ENCODE measurements around the gene LEMD3. TPM values are rescaled to one million over a fixed set of nuclear protein-coding genes. Genes with fewer than 3 reads are reported as not detected.

The LEMD3 gene
- total and polyA plus RNA-seq, 2 experiments from 2014 or later = 15.4 to 56.7 TPM

GRCh38 chr12:65195387-65196055 lies 26.1 kb downstream of the LEMD3 start:
- no peak for TF ChIP-seq JUNB (IDR thresholded peaks at IDR 0.05; ENCODE audit: unreplicated experiment)
- TF ChIP-seq, protein P1, sequence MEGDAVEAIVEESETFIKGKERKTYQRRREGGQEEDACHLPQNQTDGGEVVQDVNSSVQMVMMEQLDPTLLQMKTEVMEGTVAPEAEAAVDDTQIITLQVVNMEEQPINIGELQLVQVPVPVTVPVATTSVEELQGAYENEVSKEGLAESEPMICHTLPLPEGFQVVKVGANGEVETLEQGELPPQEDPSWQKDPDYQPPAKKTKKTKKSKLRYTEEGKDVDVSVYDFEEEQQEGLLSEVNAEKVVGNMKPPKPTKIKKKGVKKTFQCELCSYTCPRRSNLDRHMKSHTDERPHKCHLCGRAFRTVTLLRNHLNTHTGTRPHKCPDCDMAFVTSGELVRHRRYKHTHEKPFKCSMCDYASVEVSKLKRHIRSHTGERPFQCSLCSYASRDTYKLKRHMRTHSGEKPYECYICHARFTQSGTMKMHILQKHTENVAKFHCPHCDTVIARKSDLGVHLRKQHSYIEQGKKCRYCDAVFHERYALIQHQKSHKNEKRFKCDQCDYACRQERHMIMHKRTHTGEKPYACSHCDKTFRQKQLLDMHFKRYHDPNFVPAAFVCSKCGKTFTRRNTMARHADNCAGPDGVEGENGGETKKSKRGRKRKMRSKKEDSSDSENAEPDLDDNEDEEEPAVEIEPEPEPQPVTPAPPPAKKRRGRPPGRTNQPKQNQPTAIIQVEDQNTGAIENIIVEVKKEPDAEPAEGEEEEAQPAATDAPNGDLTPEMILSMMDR (conservative IDR thresholded peaks at IDR 0.05; ENCODE audit: low read depth in 2 of 2) = no peak
- no peak for TF ChIP-seq EZH2 (IDR thresholded peaks at IDR 0.05; ENCODE audit: low read depth, unreplicated experiment)
- no peak for TF ChIP-seq ZNF331 (CRISPR knock-in tag; IDR thresholded peaks at IDR 0.05; ENCODE audit: low read depth)
- TF ChIP-seq EZH2phosphoT487 (IDR thresholded peaks at IDR 0.05; ENCODE audit: unreplicated experiment) = no peak
- no peak for TF ChIP-seq STAT1 (IDR thresholded peaks at IDR 0.05; ENCODE audit: unreplicated experiment)
- TF ChIP-seq, protein P2, sequence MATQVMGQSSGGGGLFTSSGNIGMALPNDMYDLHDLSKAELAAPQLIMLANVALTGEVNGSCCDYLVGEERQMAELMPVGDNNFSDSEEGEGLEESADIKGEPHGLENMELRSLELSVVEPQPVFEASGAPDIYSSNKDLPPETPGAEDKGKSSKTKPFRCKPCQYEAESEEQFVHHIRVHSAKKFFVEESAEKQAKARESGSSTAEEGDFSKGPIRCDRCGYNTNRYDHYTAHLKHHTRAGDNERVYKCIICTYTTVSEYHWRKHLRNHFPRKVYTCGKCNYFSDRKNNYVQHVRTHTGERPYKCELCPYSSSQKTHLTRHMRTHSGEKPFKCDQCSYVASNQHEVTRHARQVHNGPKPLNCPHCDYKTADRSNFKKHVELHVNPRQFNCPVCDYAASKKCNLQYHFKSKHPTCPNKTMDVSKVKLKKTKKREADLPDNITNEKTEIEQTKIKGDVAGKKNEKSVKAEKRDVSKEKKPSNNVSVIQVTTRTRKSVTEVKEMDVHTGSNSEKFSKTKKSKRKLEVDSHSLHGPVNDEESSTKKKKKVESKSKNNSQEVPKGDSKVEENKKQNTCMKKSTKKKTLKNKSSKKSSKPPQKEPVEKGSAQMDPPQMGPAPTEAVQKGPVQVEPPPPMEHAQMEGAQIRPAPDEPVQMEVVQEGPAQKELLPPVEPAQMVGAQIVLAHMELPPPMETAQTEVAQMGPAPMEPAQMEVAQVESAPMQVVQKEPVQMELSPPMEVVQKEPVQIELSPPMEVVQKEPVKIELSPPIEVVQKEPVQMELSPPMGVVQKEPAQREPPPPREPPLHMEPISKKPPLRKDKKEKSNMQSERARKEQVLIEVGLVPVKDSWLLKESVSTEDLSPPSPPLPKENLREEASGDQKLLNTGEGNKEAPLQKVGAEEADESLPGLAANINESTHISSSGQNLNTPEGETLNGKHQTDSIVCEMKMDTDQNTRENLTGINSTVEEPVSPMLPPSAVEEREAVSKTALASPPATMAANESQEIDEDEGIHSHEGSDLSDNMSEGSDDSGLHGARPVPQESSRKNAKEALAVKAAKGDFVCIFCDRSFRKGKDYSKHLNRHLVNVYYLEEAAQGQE (IDR thresholded peaks at IDR 0.05; ENCODE audit: unreplicated experiment) = no peak
- TF ChIP-seq ZNF462 (CRISPR knock-in tag; IDR thresholded peaks at IDR 0.05) = no peak
- no peak for TF ChIP-seq ETS1 (IDR thresholded peaks at IDR 0.05)
- H3K4me1 ChIP-seq (ENCODE audit: insufficient read depth) = peaks cover 19% of the 10 kb centered on the region
- no peak overlapping the region for H2AFZ ChIP-seq
- Mint-ChIP-seq H3K27me3 (ENCODE audit: insufficient read depth, low read depth, poor library complexity) (peaks cover 2% of the 10 kb centered on the region), H3K36me3 (ENCODE audit: low read depth) (peaks cover 16% of the 10 kb centered on the region), H3K4me1 (peaks cover 38% of the 10 kb centered on the region), H3K4me3 (peak overlapping the region; percentile 20; the same call in 2 of the 3 replicates), H3K27ac (peak overlapping the region; percentile 67), H3K9me3 (peaks cover 6% of the 10 kb centered on the region; the same call in 2 of the 3 replicates)
- ATAC-seq = peak; percentile 79
- H3K27ac ChIP-seq (ENCODE audit: low read depth) = no peak overlapping the region
- peak overlapping the region; percentile 24 for H3K4me3 ChIP-seq
- peaks cover 98% of the 10 kb centered on the region for H3K79me2 ChIP-seq (replicated peaks; ENCODE audit: insufficient read depth)
- DNase-seq (ENCODE audit: low spot score) = peak; percentile 38
- peak overlapping the region; percentile 19 for H3K4me2 ChIP-seq
- H3K9me2 ChIP-seq (ENCODE audit: insufficient read depth) = no peaks in the 10 kb centered on the region; the same call in 1 of the 2 replicates
- H3K27me3 ChIP-seq (ENCODE audit: insufficient read depth) = no peaks in the 10 kb centered on the region
- no peaks in the 10 kb centered on the region for H3K36me3 ChIP-seq (ENCODE audit: insufficient read depth)
- H3F3A ChIP-seq (replicated peaks; ENCODE audit: low read depth) = no peaks in the 10 kb centered on the region
- peaks cover 24% of the 10 kb centered on the region; the same call in 1 of the 2 replicates for H4K20me1 ChIP-seq (replicated peaks; ENCODE audit: insufficient read depth)
